CD14-positive monocyte (primary cell): Measurements from ENCODE around the gene CR1L. TPM values are rescaled to one million over a fixed set of nuclear protein-coding genes. Genes with fewer than 3 reads are reported as not detected.

ENCODE experiments used
- DNase-seq, 3 donors: peaks; one replicate each; pipeline ENCODE4 v3.0.0-alpha.2; 2011 to 2022
- H2AFZ ChIP-seq: 2 replicates; pipeline ENCODE4 v1.6.0; 2012; ENCODE audit warnings: mild to moderate bottlenecking, low read depth, low read length, inconsistent platforms; ENCODE audit not compliant: insufficient read depth, poor library complexity, severe bottlenecking
- H3K27ac ChIP-seq, 2 donors: 1 replicate in 1 of 2; 2 replicates in 1 of 2; pipeline ENCODE4 v1.5.1; 2012 to 2013; ENCODE audit warnings: low read length in 2 of 2, control low read depth in 1 of 2, inconsistent platforms in 1 of 2, low read depth in 1 of 2, mild to moderate bottlenecking in 1 of 2
- H3K27me3 ChIP-seq, 2 donors: one replicate each; pipeline versions ENCODE4 v1.6.0 to v1.6.1; 2011 to 2013; ENCODE audit warnings: low read length in 2 of 2; ENCODE audit not compliant: control insufficient read depth in 2 of 2, insufficient read depth in 2 of 2
- H3K36me3 ChIP-seq, 2 donors: replicated peaks in 1 of 2; 1 replicate in 1 of 2; 2 replicates in 1 of 2; pipeline versions ENCODE4 v1.5.1 to v1.6.1; 2012 to 2013; ENCODE audit warnings: low read length in 2 of 2, control low read depth in 1 of 2, inconsistent platforms in 1 of 2, mild to moderate bottlenecking in 1 of 2; ENCODE audit not compliant: insufficient read depth in 2 of 2, control insufficient read depth in 1 of 2
- H3K4me1 ChIP-seq, 2 donors: 1 replicate in 1 of 2; 2 replicates in 1 of 2; pipeline versions ENCODE4 v1.5.1 to v1.6.1; 2012 to 2013; ENCODE audit warnings: low read length in 2 of 2, control low read depth in 1 of 2, inconsistent platforms in 1 of 2, mild to moderate bottlenecking in 1 of 2, moderate library complexity in 1 of 2; ENCODE audit not compliant: insufficient read depth in 2 of 2, control insufficient read depth in 1 of 2
- H3K4me2 ChIP-seq: replicated peaks from 2 replicates; pipeline ENCODE3; 2012; ENCODE audit warnings: low read length, moderate library complexity, mild to moderate bottlenecking; ENCODE audit not compliant: poor library complexity, severe bottlenecking; ENCODE audit errors: extremely low read depth
- H3K4me3 ChIP-seq, 3 experiments: fragments of 200-600 bp in 1 of 3; sonication (generic) in 1 of 3; replicated peaks in 1 of 3; 1 replicate in 2 of 3; 2 replicates in 1 of 3; pipeline ENCODE4 v1.5.1; 2011 to 2013; ENCODE audit warnings: low read length in 3 of 3, mild to moderate bottlenecking in 3 of 3, control low read depth in 2 of 3, low read depth in 2 of 3, inconsistent platforms in 1 of 3, moderate library complexity in 1 of 3
- H3K79me2 ChIP-seq: 2 replicates; pipeline ENCODE4 v1.6.0; 2012; ENCODE audit warnings: mild to moderate bottlenecking, control low read depth, inconsistent platforms, low read length, moderate library complexity; ENCODE audit not compliant: insufficient read depth
- H3K9ac ChIP-seq: 2 replicates; pipeline ENCODE4 v1.6.0; 2017; ENCODE audit warnings: low read length, mild to moderate bottlenecking; ENCODE audit not compliant: insufficient read depth, poor library complexity, severe bottlenecking
- H3K9me3 ChIP-seq, 2 donors: replicated peaks in 1 of 2; 1 replicate in 1 of 2; 2 replicates in 1 of 2; pipeline versions ENCODE4 v1.5.1 to v1.6.1; 2012 to 2013; ENCODE audit warnings: low read length in 2 of 2, control low read depth in 1 of 2; ENCODE audit not compliant: control insufficient read depth in 1 of 2, insufficient read depth in 1 of 2
- H4K20me1 ChIP-seq: 2 replicates; pipeline ENCODE4 v1.6.0; 2012; ENCODE audit warnings: mild to moderate bottlenecking, low read length, control low read depth, moderate library complexity; ENCODE audit not compliant: insufficient read depth
- H3K27ac Mint-ChIP-seq, 7 donors: one replicate each; pipeline ENCODE4 v1.8.0; 2020; ENCODE audit warnings: mild to moderate bottlenecking in 7 of 7, mixed read lengths in 7 of 7, moderate library complexity in 6 of 7, inconsistent platforms in 2 of 7
- H3K27me3 Mint-ChIP-seq, 3 donors: one replicate each; pipeline ENCODE4 v1.8.0; 2021 to 2022; ENCODE audit warnings: low read depth in 3 of 3, mild to moderate bottlenecking in 3 of 3, mixed read lengths in 3 of 3, moderate library complexity in 3 of 3, inconsistent platforms in 1 of 3
- H3K36me3 Mint-ChIP-seq, 2 donors: one replicate each; pipeline ENCODE4 v1.8.0; 2020; ENCODE audit warnings: mixed read lengths in 2 of 2, inconsistent platforms in 1 of 2, mild to moderate bottlenecking in 1 of 2
- H3K4me1 Mint-ChIP-seq: one replicate; pipeline ENCODE4 v1.8.0; 2020; ENCODE audit warnings: mild to moderate bottlenecking, mixed read lengths
- H3K4me3 Mint-ChIP-seq, 2 donors: one replicate each; pipeline ENCODE4 v1.8.0; 2020; ENCODE audit warnings: mild to moderate bottlenecking in 2 of 2, mixed read lengths in 2 of 2, moderate library complexity in 1 of 2
- H3K9me3 Mint-ChIP-seq, 7 donors: one replicate each; pipeline ENCODE4 v1.8.0; 2020 to 2022; ENCODE audit warnings: mixed read lengths in 7 of 7, mild to moderate bottlenecking in 6 of 7, moderate library complexity in 6 of 7, inconsistent platforms in 2 of 7
- WGBS: methylation state at CpG from one replicate; pipeline ENCODE4 v1.1.5; 2013; ENCODE audit warnings: missing lambda C conversion rate; ENCODE audit not compliant: insufficient coverage; 5-methylcytosine and 5-hydroxymethylcytosine counted together
- intact Hi-C, 2 donors: fragments of 100-400 bp; cut with micrococcal nuclease; formaldehyde crosslinking; loops; one replicate each; pipeline versions ENCODE4 v1.15.0 to v1.15.1; 2023
- polyA plus RNA-seq, 3 donors: library from polyadenylated mRNA; depleted of rRNA in 1 of 3; unstranded in 2 of 3; stranded (reverse) in 1 of 3; fragments of 300-500 nt in 2 of 3; fragments of >200 nt in 1 of 3; fragmentation: Illumina TruSeq in 2 of 3; gene quantifications; 1 replicate in 2 of 3; 2 replicates in 1 of 3; pipeline ENCODE4 v1.2.3, GENCODE V29; 2012 to 2021
- TF ChIP-seq, protein P1 (sequence below): fragments of 200-600 bp; IDR thresholded peaks from one replicate; pipeline ENCODE4 v1.8.0; 2022; ENCODE audit warnings: antibody characterized with exemption, mild to moderate bottlenecking

The CR1L gene
- polyA plus RNA-seq, 3 donors, result 0.49 TPM; not detected in 2

DNA sequence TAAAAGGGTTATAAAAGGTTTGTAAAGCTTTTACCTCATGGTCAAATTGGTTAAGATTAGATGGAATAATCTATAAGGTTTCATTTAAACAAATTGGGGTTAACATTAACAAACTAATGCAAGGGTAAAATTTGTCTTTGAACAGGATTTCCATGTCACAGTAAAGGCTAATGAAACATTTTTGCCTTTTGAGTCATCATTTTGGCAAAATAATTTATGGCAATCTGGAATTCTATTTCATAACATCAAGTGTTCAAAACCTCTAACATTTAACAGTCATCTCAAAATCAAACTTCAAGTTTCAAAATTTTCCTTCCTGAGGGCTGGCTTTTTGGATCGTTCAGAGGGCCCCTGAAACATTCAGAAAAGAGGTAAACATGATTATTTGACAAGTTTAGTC, 100.4 kb downstream of the CR1L start:
- no peak for DNase-seq
- no peaks in the 10 kb centered on the region for H3K36me3 ChIP-seq
- H2AFZ ChIP-seq, result no peak overlapping the region
- WGBS, result no CpG with 5 or more reads among the region's 1 CpG
- no peaks in the 10 kb centered on the region for H3K27me3 ChIP-seq
- Mint-ChIP-seq H3K36me3 (no peaks in the 10 kb centered on the region), H3K27ac (no peak overlapping the region), H3K9me3 (peaks cover 0 to 7% (median 2%) of the 10 kb centered on the region in 7 donors), H3K4me1 (peaks cover 17% of the 10 kb centered on the region), H3K4me3 (no peak overlapping the region), H3K27me3 (peaks cover 0 to 2% (median 0%) of the 10 kb centered on the region in 3 donors)
- no peak overlapping the region for H3K27ac ChIP-seq
- no peak overlapping the region for H3K4me2 ChIP-seq
- no peaks in the 10 kb centered on the region for H3K9me3 ChIP-seq
- peaks cover 18 to 20% of the 10 kb centered on the region in 2 donors for H3K4me1 ChIP-seq
- intact Hi-C loops, result no loop called here
- no peaks in the 10 kb centered on the region for H3K79me2 ChIP-seq
- no peaks in the 10 kb centered on the region for H4K20me1 ChIP-seq
- H3K4me3 ChIP-seq, result no peak overlapping the region
- no peak overlapping the region for H3K9ac ChIP-seq
- TF ChIP-seq, protein P1, sequence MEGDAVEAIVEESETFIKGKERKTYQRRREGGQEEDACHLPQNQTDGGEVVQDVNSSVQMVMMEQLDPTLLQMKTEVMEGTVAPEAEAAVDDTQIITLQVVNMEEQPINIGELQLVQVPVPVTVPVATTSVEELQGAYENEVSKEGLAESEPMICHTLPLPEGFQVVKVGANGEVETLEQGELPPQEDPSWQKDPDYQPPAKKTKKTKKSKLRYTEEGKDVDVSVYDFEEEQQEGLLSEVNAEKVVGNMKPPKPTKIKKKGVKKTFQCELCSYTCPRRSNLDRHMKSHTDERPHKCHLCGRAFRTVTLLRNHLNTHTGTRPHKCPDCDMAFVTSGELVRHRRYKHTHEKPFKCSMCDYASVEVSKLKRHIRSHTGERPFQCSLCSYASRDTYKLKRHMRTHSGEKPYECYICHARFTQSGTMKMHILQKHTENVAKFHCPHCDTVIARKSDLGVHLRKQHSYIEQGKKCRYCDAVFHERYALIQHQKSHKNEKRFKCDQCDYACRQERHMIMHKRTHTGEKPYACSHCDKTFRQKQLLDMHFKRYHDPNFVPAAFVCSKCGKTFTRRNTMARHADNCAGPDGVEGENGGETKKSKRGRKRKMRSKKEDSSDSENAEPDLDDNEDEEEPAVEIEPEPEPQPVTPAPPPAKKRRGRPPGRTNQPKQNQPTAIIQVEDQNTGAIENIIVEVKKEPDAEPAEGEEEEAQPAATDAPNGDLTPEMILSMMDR, result no peak

DNA sequence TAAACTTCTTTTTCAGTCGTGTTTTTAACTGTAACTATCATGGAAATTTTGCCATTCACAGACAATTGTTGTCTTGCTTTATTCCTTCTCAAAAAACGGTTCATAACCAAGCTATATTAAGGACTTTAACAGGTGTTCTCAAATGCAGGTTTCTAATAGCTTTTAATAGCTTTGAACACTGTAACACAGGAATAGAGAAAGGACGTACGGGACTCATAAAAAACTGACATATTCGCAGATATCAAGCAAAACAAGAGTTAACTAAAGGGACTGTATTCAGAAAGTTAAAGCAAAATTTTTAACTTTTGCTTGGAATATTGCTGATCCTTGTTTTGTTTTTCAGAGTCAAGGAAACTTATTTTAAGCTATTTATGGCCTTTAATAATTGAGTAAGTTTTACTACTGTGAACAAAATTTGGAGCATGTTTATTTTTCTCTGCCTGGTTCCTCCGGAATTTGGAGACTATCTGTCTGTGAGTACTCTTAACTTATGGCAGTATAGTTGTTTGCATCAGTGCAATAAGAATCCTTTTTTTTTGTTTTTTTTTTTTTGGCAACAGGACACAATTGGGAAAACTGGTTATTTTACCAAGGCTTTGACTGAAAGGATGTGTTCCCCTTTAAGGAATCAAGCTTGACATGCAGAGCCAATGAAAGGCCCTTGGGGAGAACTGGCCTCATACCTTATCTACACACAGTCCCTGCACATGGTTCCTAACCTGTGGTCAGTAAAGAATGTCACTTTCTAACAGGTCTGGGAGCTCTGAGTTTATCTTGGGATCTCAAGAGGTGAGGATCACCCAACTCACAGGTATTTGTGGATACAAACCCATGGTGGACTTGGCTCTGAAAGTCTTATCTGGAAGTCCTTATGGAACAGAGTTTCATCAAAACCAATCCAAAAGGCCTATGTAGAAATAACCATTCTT, 101.2 kb downstream of the CR1L start:
- Histone ChIP-seq H3K9ac (no peak overlapping the region), H4K20me1 (no peaks in the 10 kb centered on the region), H2AFZ (no peak overlapping the region), H3K27ac (no peak overlapping the region), H3K27me3 (no peaks in the 10 kb centered on the region), H3K4me2 (no peak overlapping the region), H3K9me3 (no peaks in the 10 kb centered on the region), H3K4me3 (no peak overlapping the region), H3K4me1 (peaks cover 20 to 23% of the 10 kb centered on the region in 2 donors), H3K79me2 (no peaks in the 10 kb centered on the region), H3K36me3 (no peaks in the 10 kb centered on the region)
- H3K27ac Mint-ChIP-seq, result no peak overlapping the region
- TF ChIP-seq, protein P1, result no peak
- WGBS, result no CpG with 5 or more reads among the region's 6 CpGs
- H3K4me1 Mint-ChIP-seq, result peaks cover 20% of the 10 kb centered on the region
- intact Hi-C loops, result no loop called here
- no peak overlapping the region for H3K4me3 Mint-ChIP-seq
- no peak for DNase-seq
- peaks cover 0 to under 1% of the 10 kb centered on the region in 2 donors for H3K36me3 Mint-ChIP-seq
- H3K9me3 Mint-ChIP-seq, result peaks cover 0 to 3% (median 1%) of the 10 kb centered on the region in 7 donors
- H3K27me3 Mint-ChIP-seq, result no peaks in the 10 kb centered on the region
